ENCODE data around the gene ESR1. TPM values are rescaled to one million over a fixed set of nuclear protein-coding genes. Genes with fewer than 3 reads are reported as not detected.
"Not testable (repeated sequence)": the region's sequence is repeated elsewhere in the genome, so short reads cannot be mapped to it uniquely, and the experiment has no call there.

ESR1 gene
- total RNA-seq, 6 donors from 2014 or later = 0.91 to 4.7 (median 2.8) TPM

- no peak for TF ChIP-seq POLR2AphosphoS5 (IDR thresholded peaks at IDR 0.05)
- no peaks in the 10 kb centered on the region for H3K27me3 ChIP-seq
- H3K4me1 ChIP-seq = no peaks in the 10 kb centered on the region
- H3K4me3 ChIP-seq = no peak overlapping the region
- WGBS, 2 donors = 82 to 87% methylated on average over 3 of the region's 3 CpGs
- H3K36me3 ChIP-seq = no peaks in the 10 kb centered on the region
- DNase-seq (no peak), ATAC-seq (ENCODE audit: low FRiP score in 2 of 2) (no peak)
- no peak overlapping the region for H3K27ac ChIP-seq
- H3K9me3 ChIP-seq = peaks cover 3 to 11% (median 5%) of the 10 kb centered on the region in 4 donors
Observed at GRCh38 chr6:152071318-152071717, 263.8 kb downstream of the ESR1 start.

- no peaks in the 10 kb centered on the region for H3K27me3 ChIP-seq
- WGBS, 2 donors = 65 to 79% methylated on average over 3 of the region's 3 CpGs
- H3K27ac ChIP-seq = no peak overlapping the region
- no peaks in the 10 kb centered on the region for H3K36me3 ChIP-seq
- H3K9me3 ChIP-seq = peaks cover 3 to 16% (median 11%) of the 10 kb centered on the region in 4 donors
- TF ChIP-seq EP300 (IDR thresholded peaks at IDR 0.05) (no peak), POLR2AphosphoS5 (IDR thresholded peaks at IDR 0.05) (no peak), POLR2A (IDR thresholded peaks at IDR 0.05) (no peak), CTCF (IDR thresholded peaks at IDR 0.05) (no peak)
- no peaks in the 10 kb centered on the region for H3K4me1 ChIP-seq
- DNase-seq (no peak), ATAC-seq (ENCODE audit: low FRiP score in 2 of 2) (no peak)
- no peak overlapping the region for H3K4me3 ChIP-seq
Observed at GRCh38 chr6:152071843-152072242, 264.4 kb downstream of the ESR1 start.

- not testable (repeated sequence) for H3K36me3 ChIP-seq; H3K4me3 ChIP-seq; DNase-seq; H3K4me1 ChIP-seq; H3K27me3 ChIP-seq; ATAC-seq (ENCODE audit: low FRiP score in 2 of 2); H3K27ac ChIP-seq
- WGBS, 2 donors = 67 to 80% methylated on average over 3 of the region's 3 CpGs
- peaks cover 3 to 21% (median 12%) of the 10 kb centered on the region in 4 donors for H3K9me3 ChIP-seq
Observed at GRCh38 chr6:152076242-152076641, 268.8 kb downstream of the ESR1 start.

- ATAC-seq (ENCODE audit: low FRiP score in 2 of 2) = no peak
- H3K27ac ChIP-seq = no peak overlapping the region
- no peaks in the 10 kb centered on the region for H3K27me3 ChIP-seq
- TF ChIP-seq POLR2A (IDR thresholded peaks at IDR 0.05) (no peak), EP300 (IDR thresholded peaks at IDR 0.05) (no peak), POLR2AphosphoS5 (IDR thresholded peaks at IDR 0.05) (no peak), CTCF (IDR thresholded peaks at IDR 0.05) (no peak)
- DNase-seq = no peak
- H3K4me3 ChIP-seq = no peak overlapping the region
- H3K36me3 ChIP-seq = no peaks in the 10 kb centered on the region
- WGBS, 2 donors = 63 to 80% methylated on average over 4 of the region's 4 CpGs
- no peaks in the 10 kb centered on the region for H3K4me1 ChIP-seq
- H3K9me3 ChIP-seq = peaks cover 3 to 21% (median 12%) of the 10 kb centered on the region in 4 donors
Observed at GRCh38 chr6:152078001-152078400, 270.5 kb downstream of the ESR1 start.

GRCh38 chr6:152078804-152079203, 271.3 kb downstream of the ESR1 start:
- ATAC-seq (ENCODE audit: low FRiP score in 2 of 2) (no peak), DNase-seq (no peak)
- Histone ChIP-seq H3K27ac (no peak overlapping the region), H3K9me3 (peaks cover 3 to 21% (median 12%) of the 10 kb centered on the region in 4 donors), H3K36me3 (no peaks in the 10 kb centered on the region), H3K4me1 (no peaks in the 10 kb centered on the region), H3K27me3 (no peaks in the 10 kb centered on the region), H3K4me3 (no peak overlapping the region)
- TF ChIP-seq EP300 (IDR thresholded peaks at IDR 0.05) (no peak), CTCF (IDR thresholded peaks at IDR 0.05) (no peak), POLR2A (IDR thresholded peaks at IDR 0.05) (no peak), POLR2AphosphoS5 (IDR thresholded peaks at IDR 0.05) (no peak)
- 84 to 89% methylated on average over 6 to 7 of the region's 7 CpGs for WGBS, 2 donors

- no peak for ATAC-seq (ENCODE audit: low FRiP score in 2 of 2)
- no peaks in the 10 kb centered on the region for H3K36me3 ChIP-seq
- DNase-seq = no peak
- H3K9me3 ChIP-seq = no peaks in the 10 kb centered on the region
- H3K4me3 ChIP-seq = no peak overlapping the region
- no peaks in the 10 kb centered on the region for H3K4me1 ChIP-seq
- no peak for TF ChIP-seq CTCF (IDR thresholded peaks at IDR 0.05)
- TF ChIP-seq POLR2AphosphoS5 (IDR thresholded peaks at IDR 0.05) = no peak
- no peak for TF ChIP-seq POLR2A (IDR thresholded peaks at IDR 0.05)
- no peak for TF ChIP-seq EP300 (IDR thresholded peaks at IDR 0.05)
- 76 to 83% methylated on average over 4 of the region's 4 CpGs for WGBS, 2 donors
- H3K27ac ChIP-seq = no peak overlapping the region
- no peaks in the 10 kb centered on the region for H3K27me3 ChIP-seq
Observed at GRCh38 chr6:152085451-152085921, 278.0 kb downstream of the ESR1 start.

All from upper lobe of left lung (tissue), 6 donors.